Liver (tissue), 9 donors: ENCODE results near the gene NOL4L. TPM values are rescaled to one million over a fixed set of nuclear protein-coding genes. Genes with fewer than 3 reads are reported as not detected.

Source experiments
- DNase-seq: peaks from one replicate; pipeline ENCODE4 v3.0.0-alpha.2; 2017; ENCODE audit warnings: low spot score
- H3K27ac ChIP-seq, 2 donors: one replicate each; pipeline ENCODE4 v1.7.0; 2013; ENCODE audit warnings: inconsistent platforms in 2 of 2, low read length in 2 of 2, control low read depth in 1 of 2, low read depth in 1 of 2, mild to moderate bottlenecking in 1 of 2
- H3K27me3 ChIP-seq, 4 donors: one replicate each; pipeline versions ENCODE4 v1.6.1 to v1.7.0; 2013; ENCODE audit warnings: low read length in 3 of 4, inconsistent platforms in 1 of 4, mild to moderate bottlenecking in 1 of 4, moderate library complexity in 1 of 4; ENCODE audit not compliant: control insufficient read depth in 4 of 4, insufficient read depth in 4 of 4
- H3K36me3 ChIP-seq, 4 donors: one replicate each; pipeline versions ENCODE4 v1.6.1 to v1.7.0; 2013; ENCODE audit warnings: low read length in 3 of 4, mild to moderate bottlenecking in 3 of 4, low read depth in 1 of 4, moderate library complexity in 1 of 4; ENCODE audit not compliant: control insufficient read depth in 4 of 4, insufficient read depth in 3 of 4
- H3K4me1 ChIP-seq, 4 donors: one replicate each; pipeline versions ENCODE4 v1.6.1 to v1.7.0; 2013; ENCODE audit warnings: low read length in 3 of 4, mild to moderate bottlenecking in 3 of 4, moderate library complexity in 1 of 4; ENCODE audit not compliant: control insufficient read depth in 4 of 4, insufficient read depth in 4 of 4
- H3K4me3 ChIP-seq, 3 donors: one replicate each; pipeline versions ENCODE4 v1.6.1 to v1.7.0; 2013; ENCODE audit warnings: low read length in 3 of 3, control low read depth in 1 of 3, low read depth in 1 of 3, mild to moderate bottlenecking in 1 of 3
- H3K9ac ChIP-seq, 2 donors: one replicate each; pipeline ENCODE4 v1.7.0; 2013; ENCODE audit warnings: low read length in 2 of 2, mild to moderate bottlenecking in 2 of 2, moderate library complexity in 2 of 2, control low read depth in 1 of 2, low read depth in 1 of 2
- H3K9me3 ChIP-seq, 4 donors: one replicate each; pipeline versions ENCODE4 v1.6.1 to v1.7.0; 2013; ENCODE audit warnings: low read length in 3 of 4; ENCODE audit not compliant: control insufficient read depth in 4 of 4
- ATF3 ChIP-seq: IDR thresholded peaks from 2 replicates; pipeline ENCODE4 v1.6.1; 2016; ENCODE audit warnings: antibody characterized with exemption
- CTCF ChIP-seq: fragments of 150-350 bp; IDR thresholded peaks from 2 replicates; pipeline ENCODE4 v1.5.1; 2017; ENCODE audit warnings: improper control_type of control experiment, low read depth, low read length; ENCODE audit not compliant: missing input control
- EGR1 ChIP-seq, 2 donors: IDR thresholded peaks; 2 replicates each; pipeline ENCODE4 v1.6.1; 2016 to 2018; ENCODE audit warnings: antibody characterized with exemption in 2 of 2, low read depth in 2 of 2
- FOXA1 ChIP-seq: IDR thresholded peaks from 2 replicates; pipeline ENCODE4 v1.6.1; 2016; ENCODE audit warnings: antibody characterized with exemption
- FOXA2 ChIP-seq: IDR thresholded peaks from 2 replicates; pipeline ENCODE4 v1.6.1; 2016; ENCODE audit warnings: antibody characterized with exemption
- GABPA ChIP-seq, 2 donors: IDR thresholded peaks in 1 of 2; conservative IDR thresholded peaks in 1 of 2; 2 replicates each; pipeline ENCODE4 v1.6.1; 2016; ENCODE audit warnings: antibody characterized with exemption in 2 of 2, mild to moderate bottlenecking in 1 of 2, moderate library complexity in 1 of 2
- HNF4A ChIP-seq, 2 donors: conservative IDR thresholded peaks; 2 replicates each; pipeline ENCODE4 v1.6.1; 2016; ENCODE audit warnings: antibody characterized with exemption in 2 of 2, mild to moderate bottlenecking in 2 of 2
- HNF4G ChIP-seq: IDR thresholded peaks from 2 replicates; pipeline ENCODE4 v1.6.1; 2016; ENCODE audit warnings: antibody characterized with exemption
- JUND ChIP-seq, 2 donors: IDR thresholded peaks; 2 replicates each; pipeline ENCODE4 v1.6.1; 2016; ENCODE audit warnings: antibody characterized with exemption in 2 of 2
- MAX ChIP-seq: IDR thresholded peaks from 2 replicates; pipeline ENCODE4 v1.6.1; 2016; ENCODE audit warnings: antibody characterized with exemption
- RAD21 ChIP-seq, 2 donors: IDR thresholded peaks; 2 replicates each; pipeline ENCODE4 v1.6.1; 2016; ENCODE audit warnings: antibody characterized with exemption in 2 of 2, mild to moderate bottlenecking in 2 of 2
- REST ChIP-seq: IDR thresholded peaks from 2 replicates; pipeline ENCODE4 v1.6.1; 2016; ENCODE audit warnings: antibody characterized with exemption, mild to moderate bottlenecking
- RXRA ChIP-seq, 2 donors: IDR thresholded peaks; 2 replicates each; pipeline ENCODE4 v1.6.1; 2017 to 2018; ENCODE audit warnings: antibody characterized with exemption in 2 of 2, mild to moderate bottlenecking in 1 of 2
- SP1 ChIP-seq: IDR thresholded peaks from 2 replicates; pipeline ENCODE4 v1.6.1; 2018; ENCODE audit warnings: antibody characterized with exemption, mild to moderate bottlenecking
- YY1 ChIP-seq: IDR thresholded peaks from 2 replicates; pipeline ENCODE4 v1.6.1; 2016; ENCODE audit warnings: antibody characterized with exemption, mild to moderate bottlenecking
- ZBTB33 ChIP-seq: IDR thresholded peaks from 2 replicates; pipeline ENCODE4 v1.6.1; 2016; ENCODE audit warnings: antibody characterized with exemption
- WGBS: extraction: QIAGEN DNeasy Blood & Tissue Kit; methylation state at CpG from one replicate; pipeline ENCODE4 v1.1.7; 2013; 5-methylcytosine and 5-hydroxymethylcytosine counted together
- polyA plus RNA-seq, 2 donors: library from polyadenylated mRNA; stranded (reverse) in 1 of 2; unstranded in 1 of 2; fragments of 200-250 nt in 1 of 2; fragments of >200 nt in 1 of 2; fragmentation: Nextera tagmentation in 1 of 2; extraction: Ambion mirVana in 1 of 2; gene quantifications; one replicate each; pipeline versions ENCODE4 v1.2.1 to v1.2.3, GENCODE V29; 2013 to 2015
- total RNA-seq, 2 donors: library from RNA; depleted of rRNA; stranded (reverse); fragments of >200 nt; gene quantifications; one replicate each; pipeline ENCODE4 v1.2.3, GENCODE V29; 2014
- donor health status: healthy.
- donor health status: healthy.
- donor health status: healthy.
- donor health status: healthy.
- donor health status: healthy.

Gene NOL4L
- total and polyA plus RNA-seq, 4 donors, result 2.2 to 6.8 (median 4.3) TPM

GRCh38 chr20:32439132-32439829 is 145.9 kb downstream of the NOL4L start:
- no peak overlapping the region for H3K4me3 ChIP-seq
- peaks cover 4 to 42% (median 26%) of the 10 kb centered on the region in 4 donors for H3K4me1 ChIP-seq
- no peak overlapping the region for H3K9ac ChIP-seq
- H3K36me3 ChIP-seq, result peaks cover 0 to 37% (median 29%) of the 10 kb centered on the region in 4 donors
- WGBS, result 85% methylated on average over 11 of the region's 11 CpGs
- no peaks in the 10 kb centered on the region for H3K27me3 ChIP-seq
- DNase-seq, result peak; percentile 30
- TF ChIP-seq HNF4G (no peak), SP1 (no peak), RAD21 (IDR thresholded peaks at IDR 0.05) (peak in 1 of 2 donors; percentile 54), REST (no peak), HNF4A (conservative IDR thresholded peaks at IDR 0.05) (no peak), RXRA (IDR thresholded peaks at IDR 0.05) (no peak), CTCF (peak; percentile 4)
- H3K27ac ChIP-seq, result no peak overlapping the region
- H3K9me3 ChIP-seq, result no peaks in the 10 kb centered on the region

- DNase-seq, result peak; percentile 27
- TF ChIP-seq HNF4G (no peak), HNF4A (conservative IDR thresholded peaks at IDR 0.05) (peak; percentile 64 to 75)
- Histone ChIP-seq H3K27ac (no peak overlapping the region), H3K4me3 (no peak overlapping the region), H3K4me1 (peaks cover 4 to 42% (median 26%) of the 10 kb centered on the region in 4 donors), H3K27me3 (no peaks in the 10 kb centered on the region), H3K9ac (no peak overlapping the region), H3K9me3 (no peaks in the 10 kb centered on the region), H3K36me3 (peaks cover 3 to 46% (median 37%) of the 10 kb centered on the region in 4 donors)
- 60% methylated on average over 8 of the region's 8 CpGs for WGBS
These were observed 146.7 kb downstream of the NOL4L start for GRCh38 chr20:32438331-32438858.

GRCh38 chr20:32437391-32438074 is 147.6 kb downstream of the NOL4L start:
- peak; percentile 34 for DNase-seq
- Histone ChIP-seq H3K9ac (no peak overlapping the region), H3K4me1 (peaks cover 4 to 42% (median 26%) of the 10 kb centered on the region in 4 donors), H3K4me3 (no peak overlapping the region), H3K36me3 (peaks cover 3 to 54% (median 44%) of the 10 kb centered on the region in 4 donors), H3K27ac (no peak overlapping the region), H3K9me3 (no peaks in the 10 kb centered on the region), H3K27me3 (no peaks in the 10 kb centered on the region)
- 78% methylated on average over 5 of the region's 5 CpGs for WGBS
- TF ChIP-seq ATF3 (no peak), HNF4G (peak; percentile 29), ZBTB33 (no peak), YY1 (no peak), GABPA (IDR thresholded peaks at IDR 0.05 in 1 of 2, conservative IDR thresholded peaks at IDR 0.05 in 1 of 2) (no peak), FOXA1 (no peak), RXRA (IDR thresholded peaks at IDR 0.05) (peak in 1 of 2 donors; percentile 63), EGR1 (IDR thresholded peaks at IDR 0.05; ENCODE audit: low read depth in 2 of 2) (no peak), MAX (no peak), FOXA2 (no peak), RAD21 (IDR thresholded peaks at IDR 0.05) (peak in 1 of 2 donors; percentile 54), SP1 (no peak), JUND (IDR thresholded peaks at IDR 0.05) (no peak)
